ENCODE measurements around the gene ZNF556.

Gene ZNF556

DNA sequence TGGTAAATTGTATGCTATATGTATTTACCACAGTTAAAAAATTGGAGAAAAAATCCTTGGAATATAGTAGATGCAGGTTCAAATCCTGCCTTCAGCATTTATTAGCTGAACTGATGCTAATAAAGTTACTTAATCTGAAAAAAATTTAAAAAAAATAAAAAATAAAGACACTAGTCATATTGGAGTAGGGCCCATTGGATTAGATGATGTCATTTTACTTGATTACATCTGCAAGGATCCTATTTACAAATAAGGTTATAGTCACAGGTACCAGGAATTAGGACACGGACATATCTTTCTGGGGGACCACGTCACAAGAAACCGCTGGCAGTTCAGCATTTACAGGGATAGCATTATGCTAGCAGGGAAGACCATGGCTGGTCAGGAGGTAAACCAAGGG is 19.6 kb upstream of the ZNF556 start:
- TF ChIP-seq POLR2AphosphoS5 (IDR thresholded peaks at IDR 0.05; ENCODE audit: borderline replicate concordance, low read depth, low read length) (no peak), FOXP2 (optimal IDR thresholded peaks at IDR 0.05; ENCODE audit: control extremely low read depth, extremely low read length, insufficient read depth) (no peak), EZH2 (IDR thresholded peaks at IDR 0.05) (no peak)
- Histone ChIP-seq H3K4me3 (no peak overlapping the region), H3K9me3 (ENCODE audit: low read depth, low read length) (peaks cover 20% of the 10 kb centered on the region), H3K27ac (no peak overlapping the region), H3K36me3 (ENCODE audit: insufficient read depth, low read length) (peaks cover 34% of the 10 kb centered on the region), H3K9ac (ENCODE audit: insufficient read length) (no peak overlapping the region)
- no peak for DNase-seq (ENCODE audit: low read depth, low spot score)

DNA sequence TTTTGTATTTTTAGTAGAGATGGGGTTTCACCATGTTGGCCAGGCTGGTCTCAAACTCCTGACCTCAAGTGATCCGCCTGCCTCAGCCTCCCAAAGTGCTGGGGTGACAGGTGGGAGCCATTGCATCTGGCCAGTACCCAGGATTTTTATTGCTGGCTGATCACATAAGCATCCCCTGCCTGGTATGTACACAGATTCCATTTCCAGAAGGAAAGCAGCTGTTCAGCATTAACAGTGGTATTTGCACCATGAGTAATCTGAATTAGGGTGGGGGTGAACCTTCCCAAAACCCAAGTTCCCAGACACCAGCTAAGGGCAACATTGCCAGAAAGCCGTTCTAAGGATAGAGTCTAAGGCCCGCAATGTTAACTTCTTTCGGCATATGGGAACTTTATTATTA is 18.5 kb upstream of the ZNF556 start:
- DNase-seq (ENCODE audit: low read depth, low spot score), result no peak
- Histone ChIP-seq H3K4me3 (no peak overlapping the region), H3K36me3 (ENCODE audit: insufficient read depth, low read length) (peaks cover 45% of the 10 kb centered on the region), H3K9ac (ENCODE audit: insufficient read length) (no peak overlapping the region), H3K27ac (no peak overlapping the region), H3K9me3 (ENCODE audit: low read depth, low read length) (peaks cover 31% of the 10 kb centered on the region)
- no peak for TF ChIP-seq POLR2AphosphoS5 (IDR thresholded peaks at IDR 0.05; ENCODE audit: borderline replicate concordance, low read depth, low read length)
- TF ChIP-seq EZH2 (IDR thresholded peaks at IDR 0.05), result no peak
- no peak for TF ChIP-seq FOXP2 (optimal IDR thresholded peaks at IDR 0.05; ENCODE audit: control extremely low read depth, extremely low read length, insufficient read depth)

DNA sequence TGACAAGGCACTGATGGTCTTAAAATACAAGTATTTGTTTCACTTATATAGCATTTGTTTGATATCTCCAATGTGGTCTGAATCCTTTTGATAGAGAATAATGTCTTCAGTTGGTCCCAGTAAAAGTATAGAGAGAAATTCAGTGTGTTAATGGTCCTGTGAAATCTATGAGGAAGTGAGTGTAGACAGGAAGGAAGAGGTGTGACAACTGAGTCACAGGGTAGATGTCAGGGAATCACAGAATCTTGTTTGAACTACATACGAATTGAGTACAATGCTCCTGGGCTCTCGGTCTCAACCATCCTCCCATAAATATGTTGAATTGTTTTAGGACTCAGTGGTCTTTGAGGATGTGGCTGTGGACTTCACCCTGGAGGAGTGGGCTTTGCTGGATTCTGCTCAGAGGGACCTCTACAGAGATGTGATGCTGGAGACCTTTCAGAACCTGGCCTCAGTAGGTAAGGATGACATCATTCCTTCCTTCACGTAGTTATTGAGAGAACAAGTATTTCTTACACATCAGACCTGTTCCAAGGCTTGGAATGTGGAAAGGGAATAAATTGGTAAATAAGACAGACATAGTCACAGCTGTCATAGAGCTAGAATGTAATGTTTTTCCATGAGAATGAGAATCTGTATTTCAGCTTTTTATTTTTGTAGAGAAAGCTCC is 16.7 kb upstream of the ZNF556 start:
- peaks cover 26% of the 10 kb centered on the region for H3K9me3 ChIP-seq (ENCODE audit: low read depth, low read length)
- DNase-seq (ENCODE audit: low read depth, low spot score), result no peak
- no peak overlapping the region for H3K4me3 ChIP-seq
- H3K9ac ChIP-seq (ENCODE audit: insufficient read length), result no peak overlapping the region
- TF ChIP-seq EZH2 (IDR thresholded peaks at IDR 0.05) (no peak), POLR2AphosphoS5 (IDR thresholded peaks at IDR 0.05; ENCODE audit: borderline replicate concordance, low read depth, low read length) (no peak), FOXP2 (optimal IDR thresholded peaks at IDR 0.05; ENCODE audit: control extremely low read depth, extremely low read length, insufficient read depth) (no peak)
- H3K27ac ChIP-seq, result no peak overlapping the region
- H3K36me3 ChIP-seq (ENCODE audit: insufficient read depth, low read length), result peaks cover 51% of the 10 kb centered on the region

DNA sequence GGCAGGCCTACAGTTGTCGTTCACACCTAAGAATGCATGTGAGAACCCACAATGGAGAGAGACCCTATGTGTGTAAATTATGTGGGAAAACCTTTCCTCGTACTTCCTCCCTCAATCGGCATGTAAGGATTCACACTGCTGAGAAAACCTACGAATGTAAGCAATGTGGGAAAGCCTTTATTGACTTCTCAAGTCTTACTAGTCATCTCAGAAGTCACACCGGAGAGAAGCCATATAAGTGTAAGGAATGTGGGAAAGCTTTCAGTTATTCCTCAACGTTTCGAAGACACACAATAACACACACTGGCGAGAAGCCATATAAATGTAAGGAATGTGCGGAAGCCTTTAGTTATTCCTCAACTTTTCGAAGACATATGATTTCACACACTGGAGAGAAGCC is 14.5 kb upstream of the ZNF556 start:
- TF ChIP-seq FOXP2 (optimal IDR thresholded peaks at IDR 0.05; ENCODE audit: control extremely low read depth, extremely low read length, insufficient read depth), result no peak
- no peak for TF ChIP-seq EZH2 (IDR thresholded peaks at IDR 0.05)
- no peak for TF ChIP-seq POLR2AphosphoS5 (IDR thresholded peaks at IDR 0.05; ENCODE audit: borderline replicate concordance, low read depth, low read length)
- Histone ChIP-seq H3K4me3 (no peak overlapping the region), H3K9ac (ENCODE audit: insufficient read length) (no peak overlapping the region), H3K27ac (no peak overlapping the region), H3K36me3 (ENCODE audit: insufficient read depth, low read length) (peaks cover 55% of the 10 kb centered on the region), H3K9me3 (ENCODE audit: low read depth, low read length) (peaks cover 29% of the 10 kb centered on the region)
- DNase-seq (ENCODE audit: low read depth, low spot score), result no peak

DNA sequence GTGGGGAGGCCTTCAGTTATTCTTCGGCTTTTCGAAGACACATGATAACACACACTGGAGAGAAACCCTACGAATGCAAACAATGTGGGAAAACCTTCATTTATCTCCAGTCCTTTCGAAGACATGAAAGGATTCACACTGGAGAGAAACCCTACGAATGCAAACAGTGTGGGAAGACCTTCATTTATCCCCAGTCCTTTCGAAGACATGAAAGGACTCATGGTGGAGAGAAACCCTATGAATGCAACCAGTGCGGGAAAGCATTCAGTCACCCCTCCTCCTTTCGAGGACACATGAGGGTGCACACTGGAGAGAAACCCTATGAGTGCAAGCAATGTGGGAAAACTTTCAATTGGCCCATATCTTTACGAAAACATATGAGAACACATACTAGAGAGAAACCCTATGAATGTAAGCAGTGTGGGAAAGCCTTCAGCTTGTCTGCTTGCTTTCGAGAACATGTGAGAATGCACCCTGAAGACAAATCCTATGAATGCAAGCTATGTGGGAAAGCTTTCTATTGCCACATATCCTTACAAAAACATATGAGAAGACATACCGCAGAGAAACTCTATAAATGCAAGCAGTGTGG is 14.0 kb upstream of the ZNF556 start:
- no peak overlapping the region for H3K4me3 ChIP-seq
- TF ChIP-seq FOXP2 (optimal IDR thresholded peaks at IDR 0.05; ENCODE audit: control extremely low read depth, extremely low read length, insufficient read depth) (no peak), POLR2AphosphoS5 (IDR thresholded peaks at IDR 0.05; ENCODE audit: borderline replicate concordance, low read depth, low read length) (no peak), EZH2 (IDR thresholded peaks at IDR 0.05) (no peak)
- DNase-seq (ENCODE audit: low read depth, low spot score), result no peak
- H3K27ac ChIP-seq, result no peak overlapping the region
- H3K9ac ChIP-seq (ENCODE audit: insufficient read length), result no peak overlapping the region
- peaks cover 29% of the 10 kb centered on the region for H3K9me3 ChIP-seq (ENCODE audit: low read depth, low read length)
- H3K36me3 ChIP-seq (ENCODE audit: insufficient read depth, low read length), result peaks cover 55% of the 10 kb centered on the region

DNA sequence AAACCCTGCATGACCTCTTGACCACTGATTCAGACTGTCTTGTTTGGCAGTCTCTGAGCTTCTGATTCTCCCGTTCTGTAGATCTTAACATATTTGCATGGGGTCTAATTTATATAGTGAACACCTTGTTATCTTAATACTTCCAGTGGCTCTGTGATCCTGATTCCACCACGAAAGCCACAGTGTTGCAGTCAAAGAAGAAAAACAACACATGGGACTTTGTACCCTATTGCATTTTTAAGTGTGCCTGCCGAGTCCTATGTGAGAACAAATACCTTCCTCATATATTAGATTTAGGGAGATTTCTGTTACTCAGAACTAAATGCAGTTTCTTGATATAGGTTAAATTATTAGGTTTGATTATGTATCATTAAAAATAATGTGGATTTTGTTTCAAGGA is 12.3 kb upstream of the ZNF556 start:
- Histone ChIP-seq H3K4me3 (no peak overlapping the region), H3K9ac (ENCODE audit: insufficient read length) (no peak overlapping the region), H3K9me3 (ENCODE audit: low read depth, low read length) (peaks cover 29% of the 10 kb centered on the region), H3K27ac (no peak overlapping the region), H3K36me3 (ENCODE audit: insufficient read depth, low read length) (peaks cover 55% of the 10 kb centered on the region)
- no peak for DNase-seq (ENCODE audit: low read depth, low spot score)
- no peak for TF ChIP-seq EZH2 (IDR thresholded peaks at IDR 0.05)
- no peak for TF ChIP-seq FOXP2 (optimal IDR thresholded peaks at IDR 0.05; ENCODE audit: control extremely low read depth, extremely low read length, insufficient read depth)
- TF ChIP-seq POLR2AphosphoS5 (IDR thresholded peaks at IDR 0.05; ENCODE audit: borderline replicate concordance, low read depth, low read length), result no peak

DNA sequence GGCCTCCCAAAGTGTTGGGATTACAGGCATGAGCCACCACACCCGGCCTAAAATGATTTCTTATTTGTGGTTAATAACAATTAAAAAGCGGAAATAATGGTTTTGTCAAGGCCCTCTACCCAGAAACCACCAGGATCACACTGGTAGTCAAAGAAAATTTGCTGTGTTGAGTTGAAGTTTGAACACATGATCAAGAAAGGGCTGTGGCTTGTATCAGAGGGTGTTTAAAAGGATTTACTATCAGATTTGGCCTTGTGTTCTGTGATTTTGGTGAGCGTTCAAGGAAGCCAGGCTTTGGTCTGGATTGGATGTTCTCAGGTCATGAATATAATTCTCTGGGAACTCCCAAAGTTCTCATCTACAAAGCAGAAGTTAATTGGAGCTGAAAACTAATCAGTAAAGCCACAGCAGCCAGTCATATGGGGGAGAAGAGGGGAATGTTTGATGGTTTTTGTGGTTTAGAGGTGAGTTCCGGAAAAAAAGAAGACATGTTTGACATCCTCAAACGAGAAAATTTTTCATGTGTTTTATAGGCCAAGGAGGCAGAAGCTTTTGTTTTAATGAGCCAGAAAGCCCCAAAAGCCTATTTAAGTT is 10.6 kb upstream of the ZNF556 start:
- Histone ChIP-seq H3K27ac (no peak overlapping the region), H3K9me3 (ENCODE audit: low read depth, low read length) (peaks cover 24% of the 10 kb centered on the region), H3K4me3 (no peak overlapping the region), H3K9ac (ENCODE audit: insufficient read length) (no peak overlapping the region), H3K36me3 (ENCODE audit: insufficient read depth, low read length) (peaks cover 38% of the 10 kb centered on the region)
- no peak for TF ChIP-seq EZH2 (IDR thresholded peaks at IDR 0.05)
- no peak for TF ChIP-seq FOXP2 (optimal IDR thresholded peaks at IDR 0.05; ENCODE audit: control extremely low read depth, extremely low read length, insufficient read depth)
- TF ChIP-seq POLR2AphosphoS5 (IDR thresholded peaks at IDR 0.05; ENCODE audit: borderline replicate concordance, low read depth, low read length), result no peak
- DNase-seq (ENCODE audit: low read depth, low spot score), result no peak

DNA sequence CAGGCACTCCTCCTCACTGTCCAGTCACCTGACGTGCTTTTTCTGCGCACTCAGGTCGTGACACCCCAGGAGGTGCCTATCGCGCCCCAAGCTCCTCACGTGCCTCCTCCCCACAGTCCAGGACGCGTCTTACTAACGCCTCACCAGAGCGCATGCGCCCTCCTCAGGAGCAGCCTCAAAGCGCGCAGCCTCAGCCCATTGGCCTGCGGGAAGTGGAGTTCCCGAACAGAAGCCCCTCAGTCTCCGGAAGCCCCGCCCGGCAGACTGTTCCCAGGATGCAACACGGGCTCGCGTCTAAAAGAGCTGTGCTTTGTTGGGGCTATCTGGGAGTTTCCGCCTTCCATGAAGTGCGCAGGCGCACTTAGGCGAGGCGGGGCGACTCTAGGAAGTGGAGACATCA is 8.3 kb upstream of the ZNF556 start:
- Histone ChIP-seq H3K4me3 (no peak overlapping the region), H3K9ac (ENCODE audit: insufficient read length) (no peak overlapping the region), H3K36me3 (ENCODE audit: insufficient read depth, low read length) (peaks cover 15% of the 10 kb centered on the region), H3K27ac (no peak overlapping the region), H3K9me3 (ENCODE audit: low read depth, low read length) (peaks cover 3% of the 10 kb centered on the region; the same call in 1 of the 2 replicates)
- TF ChIP-seq EZH2 (IDR thresholded peaks at IDR 0.05) (no peak), POLR2AphosphoS5 (IDR thresholded peaks at IDR 0.05; ENCODE audit: borderline replicate concordance, low read depth, low read length) (no peak)
- no peak for DNase-seq (ENCODE audit: low read depth, low spot score)
